UCSD-AML1 (cell line): ENCODE results near the gene ALLC.

Experiments
- DNase-seq: peaks from one replicate; lab custom pipeline; 2025; ENCODE audit not compliant: unreplicated experiment; lab: John Stamatoyannopoulos, UW

Gene ALLC

DNA sequence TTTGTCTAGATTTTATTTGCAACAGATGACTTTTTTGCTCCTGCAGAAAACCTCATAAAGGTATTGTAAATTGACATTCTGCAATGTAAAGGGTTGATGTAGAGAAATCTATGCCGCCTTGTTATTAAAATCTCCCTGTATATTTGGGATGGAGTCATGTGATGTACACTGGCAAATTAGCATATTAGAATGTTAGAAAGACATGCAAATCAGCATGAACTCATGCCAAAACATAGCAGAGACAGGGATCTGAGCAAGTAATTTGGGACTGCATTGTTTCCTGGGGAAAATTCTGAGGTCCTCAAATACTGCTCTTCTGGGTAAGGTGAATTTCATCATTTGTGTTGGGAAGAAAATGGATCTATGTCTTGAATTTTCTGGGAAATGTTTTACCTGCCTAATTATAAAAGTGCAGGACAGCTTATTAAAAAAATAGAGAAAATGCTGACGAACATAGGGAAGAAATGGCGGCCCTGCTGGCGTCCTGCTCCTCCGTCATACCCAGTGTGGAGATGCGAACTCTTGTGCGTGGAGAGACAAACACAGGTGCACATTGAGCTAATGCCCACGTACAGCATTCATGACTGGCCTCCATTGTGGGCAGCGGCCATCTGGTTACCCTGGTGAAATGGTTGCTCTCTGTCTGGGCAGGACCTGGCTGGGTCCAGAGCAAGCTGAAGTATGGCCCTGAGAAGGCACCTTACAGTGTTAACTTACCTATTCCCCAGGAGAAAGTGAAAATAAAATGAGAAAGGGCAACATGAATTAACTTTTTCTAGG is 16.3 kb downstream of the ALLC start:
- DNase-seq: no peak

DNA sequence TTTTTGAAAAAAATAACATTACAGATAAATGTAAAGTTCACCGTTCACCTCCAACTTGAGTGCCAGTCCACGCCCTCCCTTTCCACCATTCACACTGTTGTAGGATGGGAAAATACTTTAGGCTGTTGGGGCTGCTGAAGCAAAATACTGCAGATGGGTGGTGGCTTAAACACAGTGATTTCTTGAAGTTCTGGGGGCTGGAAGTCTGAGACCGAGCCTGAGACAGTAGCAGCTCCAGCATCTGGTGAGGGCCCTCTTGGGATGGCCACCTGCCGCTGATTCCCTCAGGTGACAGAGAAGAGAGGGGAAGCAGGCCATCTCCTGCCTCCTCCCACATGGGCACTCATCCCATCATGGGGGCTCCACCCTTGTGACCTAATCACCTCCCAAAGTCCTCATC is 17.7 kb downstream of the ALLC start:
- DNase-seq: no peak

DNA sequence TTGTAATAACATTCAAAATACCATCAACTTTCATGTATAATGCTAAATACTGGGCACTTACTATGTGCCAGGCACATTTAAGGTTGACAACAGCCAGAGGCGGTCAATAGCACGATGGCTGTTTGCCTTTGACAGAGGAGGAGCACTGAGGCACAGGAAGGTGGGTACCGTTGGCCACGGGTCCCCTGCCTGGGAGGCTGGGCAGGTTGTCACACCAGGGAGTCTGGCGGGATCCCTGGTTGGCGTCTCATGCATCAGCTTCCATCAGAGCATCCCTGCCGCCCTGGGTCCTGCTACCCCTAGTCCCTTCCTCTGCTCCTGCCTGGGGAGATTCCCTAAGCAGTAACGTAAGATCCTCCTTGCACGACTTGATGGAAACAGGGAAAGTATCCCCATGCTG is 19.4 kb downstream of the ALLC start:
- DNase-seq: no peak

DNA sequence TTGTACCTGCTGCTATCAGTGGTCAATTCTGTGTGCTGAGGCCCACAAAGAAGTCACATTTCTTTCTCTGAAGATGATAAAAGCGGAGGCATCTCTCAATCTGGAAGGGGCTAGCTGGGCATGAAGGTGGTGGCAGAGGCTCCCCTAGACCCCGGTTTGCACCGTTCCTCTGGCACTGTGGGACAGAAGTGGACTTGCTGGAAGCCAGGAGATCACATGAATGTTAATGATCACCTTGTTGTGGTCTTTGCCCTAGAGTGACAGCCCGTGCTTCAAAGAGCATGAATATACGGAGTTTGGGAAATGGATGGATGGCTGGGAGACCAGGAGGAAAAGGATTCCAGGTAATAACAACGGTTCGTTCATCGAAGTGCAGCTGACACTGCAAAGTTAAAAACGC is 20.2 kb downstream of the ALLC start:
- no peak for DNase-seq

DNA sequence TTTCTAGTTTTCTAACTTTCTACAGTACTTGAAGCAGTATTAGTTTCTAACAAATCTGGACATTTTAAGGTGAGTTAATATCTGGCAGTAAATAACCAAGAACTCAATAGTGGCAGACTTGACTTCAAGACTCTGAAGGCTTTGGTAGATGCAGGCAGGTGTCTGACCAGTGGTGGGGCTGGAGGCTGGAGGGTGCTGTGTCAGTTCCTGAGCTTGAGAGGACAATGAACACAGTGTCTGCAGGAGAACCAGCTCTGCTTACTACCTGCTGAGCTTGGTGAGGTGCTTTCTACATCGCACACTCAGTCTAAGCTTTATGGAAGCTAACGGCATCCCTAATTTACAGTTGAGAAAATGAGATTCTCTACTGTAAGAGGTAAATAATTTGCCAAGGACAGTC is 21.2 kb downstream of the ALLC start:
- DNase-seq: no peak

DNA sequence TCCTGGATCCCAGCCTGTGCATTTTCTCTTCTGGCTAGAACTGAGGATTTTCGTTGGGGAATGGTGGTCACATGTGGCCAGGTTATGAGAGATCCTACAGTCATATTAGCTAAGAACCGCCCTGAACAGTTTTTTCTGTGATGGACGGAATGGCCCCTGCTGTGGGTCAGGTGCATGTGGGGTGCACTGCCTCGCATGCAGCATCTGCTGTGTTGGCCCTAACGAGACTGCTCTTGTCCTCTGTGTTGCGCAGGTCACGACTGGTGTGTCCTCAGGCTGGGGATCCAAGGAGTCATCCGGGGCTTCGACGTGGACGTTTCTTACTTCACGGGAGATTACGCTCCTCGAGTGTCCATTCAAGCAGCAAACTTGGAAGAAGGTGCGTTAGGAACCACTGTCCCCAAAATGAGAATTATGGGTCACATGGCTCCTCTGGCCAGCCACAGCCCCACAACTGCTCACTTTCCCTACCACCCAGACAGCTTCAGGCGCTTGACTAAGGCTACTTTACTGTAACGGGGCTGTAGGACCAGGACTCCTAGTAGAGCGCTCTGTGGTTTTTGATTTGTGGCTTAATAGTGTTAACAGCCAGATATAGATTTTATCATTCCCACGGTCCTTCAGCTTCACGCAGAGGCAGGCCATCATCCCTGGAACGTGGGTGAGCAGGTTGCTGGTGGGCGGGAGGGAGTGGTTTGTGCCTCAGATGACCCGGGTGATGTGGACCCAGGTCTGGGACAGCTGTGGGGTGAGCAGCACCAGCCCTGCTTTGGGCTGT is 21.8 kb downstream of the ALLC start:
- no peak for DNase-seq

DNA sequence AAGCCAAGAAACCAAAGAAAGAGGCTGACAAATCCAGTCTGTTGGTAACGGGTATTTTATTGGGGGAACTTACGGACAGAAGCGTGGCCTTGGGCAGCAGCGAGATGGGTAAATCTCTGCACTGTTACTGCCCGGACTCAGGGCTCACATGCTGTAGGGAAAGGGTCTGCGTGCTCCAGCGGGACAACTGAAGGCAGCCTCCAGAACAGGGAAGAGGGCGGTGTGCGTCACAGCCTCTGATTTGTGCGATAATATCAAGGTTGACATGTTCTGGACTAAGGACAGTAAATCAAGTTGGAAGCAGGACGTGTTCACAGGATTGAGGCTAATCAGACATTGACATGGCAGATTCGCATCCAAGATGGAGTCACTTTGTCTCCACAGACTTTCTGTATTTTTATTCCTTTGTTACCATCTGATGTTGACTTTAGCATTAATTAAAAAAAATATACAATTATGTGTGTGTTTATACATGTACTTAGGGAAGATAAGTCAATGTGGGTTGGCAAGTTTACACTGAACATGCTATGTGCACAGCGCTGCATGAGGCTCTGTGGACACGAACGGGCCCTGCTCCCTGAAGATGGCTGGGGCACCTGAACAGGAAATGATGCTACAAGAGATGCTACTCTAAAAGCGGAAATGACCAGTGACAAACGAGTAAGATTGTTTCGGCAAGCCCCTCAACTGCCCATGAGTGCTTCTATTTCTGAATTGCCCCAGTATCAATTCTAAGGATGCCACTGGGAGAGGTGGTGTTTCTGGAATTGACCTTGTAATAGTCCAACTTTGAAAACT is 22.7 kb downstream of the ALLC start:
- DNase-seq: no peak

DNA sequence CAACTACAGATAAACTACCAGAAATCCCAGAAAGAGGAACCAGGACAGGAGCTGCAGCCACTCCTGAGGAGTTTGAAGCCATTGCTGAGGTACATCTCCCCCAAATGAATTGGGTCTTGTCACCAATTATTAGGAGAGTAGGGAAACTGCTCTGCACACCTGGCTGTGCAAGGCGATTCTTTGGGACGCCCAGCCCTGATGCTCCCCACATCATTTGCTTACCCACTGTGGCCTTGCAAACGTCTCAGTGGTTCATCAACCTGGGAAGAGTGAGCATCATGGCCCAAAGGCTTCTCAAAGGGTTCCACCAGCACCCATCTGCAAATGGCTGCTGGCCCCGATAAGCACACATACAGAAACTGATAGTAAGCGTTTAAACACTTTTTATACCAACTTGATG is 23.6 kb downstream of the ALLC start:
- no peak for DNase-seq

DNA sequence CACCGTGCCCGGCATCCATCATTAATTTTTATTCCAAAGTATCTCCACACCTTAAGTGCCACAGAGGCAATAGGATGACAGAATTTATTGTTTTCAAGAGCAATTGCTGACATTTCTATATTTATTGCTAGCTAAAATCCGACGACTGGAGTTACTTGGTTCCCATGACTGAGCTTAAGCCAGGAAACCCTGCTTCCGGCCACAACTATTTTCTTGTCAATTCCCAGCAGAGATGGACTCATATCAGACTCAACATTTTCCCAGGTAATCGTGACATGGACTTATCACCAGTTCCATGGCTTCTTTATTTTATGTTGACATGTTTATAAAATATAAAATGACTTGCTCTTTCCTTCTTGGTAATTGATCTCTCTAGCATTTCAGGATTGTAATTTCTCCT is 24.8 kb downstream of the ALLC start:
- DNase-seq: no peak

DNA sequence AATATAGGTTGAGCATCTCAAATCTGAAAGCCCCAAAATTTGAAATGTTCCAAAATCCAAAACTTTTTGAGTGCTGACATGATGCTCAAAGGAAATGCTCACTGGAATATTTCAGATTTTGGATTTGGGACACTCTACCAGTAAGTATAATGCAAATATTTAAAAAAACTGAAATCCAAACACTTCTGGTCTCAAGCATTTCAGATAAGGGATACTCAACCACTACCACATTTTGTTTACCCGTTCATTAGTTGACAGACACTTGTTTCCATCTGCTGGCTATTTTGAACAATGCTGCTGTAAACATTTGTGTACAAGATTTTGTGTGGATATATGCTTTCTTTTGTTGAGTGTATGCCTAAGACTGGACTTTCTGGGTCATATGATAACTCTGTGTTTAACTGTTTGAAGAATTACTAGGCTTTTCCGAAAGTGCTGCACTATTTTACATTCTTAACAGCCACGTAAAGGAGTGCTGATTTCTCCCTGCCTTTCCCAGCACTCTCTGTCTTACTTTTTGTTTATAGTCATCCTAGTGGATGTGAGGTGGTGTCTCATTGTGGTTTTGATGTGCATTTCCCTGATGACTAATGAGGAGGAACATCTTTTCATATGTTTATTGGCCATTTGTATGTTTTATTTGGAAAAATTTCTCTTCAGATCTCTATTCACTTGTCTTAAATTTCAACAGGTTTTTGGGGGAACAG is 25.9 kb downstream of the ALLC start:
- no peak for DNase-seq

DNA sequence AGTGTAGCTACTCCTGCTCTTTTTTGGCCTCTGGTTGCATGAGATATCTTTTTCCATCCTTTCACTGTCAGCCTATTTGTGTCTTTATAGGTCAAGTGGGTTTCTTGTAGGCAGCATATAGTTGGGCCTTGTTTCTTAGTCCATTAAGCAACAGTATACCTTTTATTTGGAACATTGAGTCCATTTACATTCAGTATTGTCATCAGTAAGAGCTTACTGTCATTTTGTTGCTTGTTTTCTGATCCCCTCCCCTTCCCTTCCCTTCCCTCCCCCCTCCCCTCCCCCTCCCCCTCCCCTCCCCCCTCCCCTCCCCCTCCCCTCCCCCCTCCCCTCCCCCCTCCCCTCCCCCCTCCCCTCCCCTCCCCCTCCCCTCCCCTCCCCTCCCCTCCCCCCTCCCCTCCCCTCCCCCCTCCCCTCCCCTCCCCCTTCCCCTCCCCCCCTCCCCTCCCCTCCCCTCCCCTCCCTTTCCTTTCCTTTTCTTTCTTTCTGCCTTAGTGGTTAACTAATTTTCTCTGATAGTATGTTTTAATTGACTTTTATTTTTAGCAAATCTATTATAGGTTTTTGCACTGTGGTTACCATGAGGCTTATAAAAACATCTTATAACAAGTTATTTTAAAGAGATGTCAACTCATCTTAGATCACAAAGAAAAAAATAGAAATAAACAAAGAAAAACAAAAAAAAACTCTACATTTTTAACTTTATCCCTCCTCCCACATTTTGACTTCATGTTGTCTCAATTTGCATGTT is 32.2 kb downstream of the ALLC start:
- no peak for DNase-seq

DNA sequence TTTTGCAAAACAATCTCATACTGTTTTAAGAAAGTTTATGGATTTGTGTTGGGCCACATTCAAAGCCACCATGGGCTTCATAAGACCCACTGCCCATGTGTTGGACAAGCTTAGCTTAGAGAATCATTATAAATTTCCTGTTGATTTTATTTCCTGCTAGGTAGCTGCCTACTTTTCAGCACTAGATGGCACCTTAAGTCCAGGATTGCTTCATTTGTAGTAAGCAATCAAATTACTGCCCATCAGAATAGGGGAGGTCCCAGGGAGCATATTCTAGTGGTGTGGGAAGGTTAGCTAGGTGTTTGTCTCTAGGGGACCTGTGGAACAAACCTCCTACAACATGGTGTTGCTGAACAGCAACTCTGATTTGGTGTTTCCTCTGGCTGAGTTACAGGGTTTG is 34.4 kb downstream of the ALLC start:
- no peak for DNase-seq

DNA sequence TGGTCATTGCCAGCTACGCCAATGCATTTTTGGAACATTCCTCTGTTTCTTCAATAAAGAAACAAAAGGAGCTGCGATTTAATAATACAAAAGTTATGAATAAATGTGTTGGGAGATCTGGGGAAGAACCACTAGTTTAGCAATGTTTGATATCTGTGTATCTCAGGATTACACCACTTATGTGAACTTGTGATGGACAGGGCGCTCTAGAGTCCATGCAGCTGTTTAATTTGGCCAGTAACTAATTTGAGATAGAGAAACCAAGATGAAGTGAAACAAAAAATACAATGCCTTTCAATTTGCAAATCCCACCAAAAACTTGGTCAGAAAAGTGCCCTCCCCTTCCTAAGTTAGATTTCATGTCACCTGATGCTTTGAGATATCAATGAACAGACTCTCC is 38.5 kb downstream of the ALLC start:
- no peak for DNase-seq

DNA sequence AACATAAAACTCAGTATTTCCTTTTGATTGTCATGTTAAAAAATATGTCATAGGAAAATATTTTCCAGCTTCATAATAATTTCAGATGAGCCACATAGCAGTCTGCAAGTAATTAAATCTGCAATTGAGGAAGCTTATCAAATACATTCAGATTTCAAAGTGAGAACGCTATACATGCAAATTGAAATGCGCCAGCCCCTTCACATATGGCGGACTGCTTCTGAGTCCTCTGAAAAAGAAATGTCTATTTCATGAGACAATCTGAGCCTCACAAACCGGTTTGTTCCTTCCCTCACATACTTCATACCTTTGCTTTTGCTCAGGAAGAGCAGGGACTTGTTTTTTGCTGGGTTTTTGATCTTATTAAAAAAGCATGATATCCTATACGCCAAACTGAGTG is 43.1 kb downstream of the ALLC start:
- DNase-seq: no peak

DNA sequence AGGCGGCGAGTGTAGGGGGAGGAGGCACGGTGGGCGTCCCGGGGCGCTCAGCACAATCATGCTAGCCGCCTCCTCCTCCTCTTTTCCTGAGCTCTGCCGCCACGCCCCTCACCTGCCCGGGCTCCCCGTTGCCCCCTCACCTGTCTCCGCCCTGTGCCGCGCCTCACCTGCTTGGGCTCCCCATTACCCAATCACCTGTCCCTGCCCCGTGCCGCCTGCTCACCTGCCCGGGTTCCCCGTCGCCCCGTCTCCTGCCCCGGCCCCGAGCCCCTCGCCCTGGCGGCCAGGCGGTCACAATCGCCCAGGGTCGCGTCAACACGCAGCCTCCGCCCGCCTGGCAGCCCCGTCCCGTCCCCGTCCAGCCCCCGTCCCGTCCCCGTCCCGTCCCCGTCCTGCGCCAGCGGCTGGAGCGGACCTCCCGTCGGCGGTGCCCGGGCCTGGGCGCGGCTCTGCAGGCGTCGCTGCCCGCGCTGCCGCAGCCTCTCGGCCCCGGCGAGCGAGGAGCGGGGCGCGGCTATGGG is 45.3 kb downstream of the ALLC start, which contains the start of gene DCDC2C:
Gene DCDC2C (plus strand): TSS at position 340 of the 521 bp plus-strand sequence. CDS start 177 bp downstream, at position 517.
- no peak for DNase-seq

DNA sequence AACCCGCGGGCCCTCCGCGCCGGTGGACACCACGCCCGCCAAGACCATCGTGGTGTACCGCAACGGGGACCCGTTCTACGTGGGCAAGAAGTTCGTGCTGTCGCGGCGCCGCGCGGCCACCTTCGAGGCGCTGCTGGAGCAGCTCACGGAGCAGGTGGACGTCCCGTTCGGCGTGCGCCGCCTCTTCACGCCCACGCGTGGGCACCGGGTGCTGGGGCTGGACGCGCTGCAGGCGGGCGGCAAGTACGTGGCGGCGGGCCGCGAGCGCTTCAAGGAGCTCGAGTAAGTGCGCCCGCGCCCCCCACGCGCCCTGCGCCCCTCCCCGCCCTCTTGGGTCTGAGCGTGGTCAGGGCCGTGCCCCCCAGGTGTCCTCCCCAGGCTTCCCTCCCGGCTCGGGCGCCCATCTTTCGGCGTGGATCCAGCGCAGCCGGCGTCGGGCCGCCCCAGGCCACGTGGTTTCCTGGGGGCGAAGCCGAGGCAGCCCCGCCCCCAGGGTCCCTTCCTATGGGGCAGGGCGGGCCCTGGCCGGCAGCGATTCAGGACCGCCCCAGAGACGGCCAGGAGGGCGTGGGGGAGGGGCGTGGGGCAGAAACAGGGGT is 45.9 kb downstream of the ALLC start:
- no peak for DNase-seq

DNA sequence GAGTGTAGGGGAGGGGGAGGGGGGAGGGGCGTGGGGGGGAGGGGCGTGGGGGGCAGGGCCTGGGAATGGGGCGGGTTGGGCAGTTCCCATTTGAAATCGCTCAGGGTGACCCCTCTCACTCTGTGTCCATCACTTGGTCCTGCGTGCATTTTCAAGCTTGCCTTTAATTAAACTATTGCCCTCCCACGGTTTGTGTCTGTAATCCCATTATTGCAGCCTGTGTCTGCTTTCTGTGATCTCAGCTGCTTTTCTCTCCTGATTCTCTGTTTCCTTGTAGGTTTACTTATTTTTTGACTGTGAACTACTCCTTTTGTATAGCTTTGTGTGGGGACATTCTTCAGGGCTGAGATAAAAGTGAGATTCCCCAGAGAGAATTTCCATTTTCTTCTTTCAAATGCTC is 46.7 kb downstream of the ALLC start:
- DNase-seq: no peak

DNA sequence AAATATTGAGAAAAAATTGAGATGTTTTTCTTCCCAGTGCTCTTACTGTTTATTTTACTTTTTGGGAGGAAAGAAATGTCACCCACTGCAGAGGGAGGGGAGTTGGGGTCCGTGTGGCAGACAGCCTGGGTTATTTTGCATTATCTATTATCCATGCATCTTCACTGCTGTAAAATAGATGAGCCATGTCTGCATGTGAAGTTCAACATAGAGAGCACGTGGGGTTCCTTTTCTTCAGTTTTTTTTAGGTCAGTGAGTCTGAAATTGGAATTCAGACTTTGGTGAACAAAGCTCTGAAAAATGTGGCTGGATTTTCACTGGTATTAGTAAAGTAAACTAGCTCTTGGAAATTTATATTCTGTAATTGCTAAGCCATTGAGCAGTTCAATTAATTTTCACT is 47.8 kb downstream of the ALLC start:
- no peak for DNase-seq

DNA sequence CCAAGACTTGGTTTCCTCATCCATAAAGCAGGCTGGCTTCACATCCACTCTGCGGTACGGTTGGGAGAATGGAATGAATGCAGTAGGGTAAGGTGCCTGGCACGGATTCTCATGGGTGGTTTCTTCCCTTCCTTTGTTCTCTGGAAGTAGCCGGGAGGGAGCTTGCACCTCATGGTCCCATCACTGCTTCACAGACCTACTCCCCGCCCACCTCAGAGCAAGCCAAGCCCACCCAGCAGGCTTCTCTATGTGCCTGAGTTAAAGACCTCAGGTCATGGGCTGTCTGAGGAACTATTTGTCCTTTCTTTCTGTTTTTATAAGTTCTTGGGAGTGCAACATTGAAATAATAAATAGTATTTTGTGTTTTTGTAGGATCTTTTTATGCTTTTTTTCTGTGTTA is 48.9 kb downstream of the ALLC start:
- no peak for DNase-seq

DNA sequence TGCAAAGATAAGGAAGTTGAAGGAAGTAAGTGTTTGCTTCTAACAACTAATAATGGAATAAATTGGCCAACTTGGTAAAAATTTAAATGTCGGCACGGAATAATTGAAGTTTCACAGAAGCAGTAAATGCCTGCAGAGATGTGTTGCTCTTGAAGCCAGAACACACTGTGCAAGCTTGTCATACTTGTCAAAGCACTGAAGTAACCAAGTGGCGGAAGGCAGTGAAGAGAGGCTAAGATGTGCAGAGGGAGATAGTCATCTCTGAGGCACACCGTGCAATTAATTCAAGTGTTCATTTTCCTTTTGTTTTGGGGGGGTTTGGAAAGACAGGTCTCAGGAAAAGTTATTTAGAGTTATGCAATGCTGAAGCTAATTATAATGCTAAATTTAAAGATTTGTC is 50.6 kb downstream of the ALLC start:
- no peak for DNase-seq
